ENCODE measurements around the gene FARP2.

Gene FARP2

DNA sequence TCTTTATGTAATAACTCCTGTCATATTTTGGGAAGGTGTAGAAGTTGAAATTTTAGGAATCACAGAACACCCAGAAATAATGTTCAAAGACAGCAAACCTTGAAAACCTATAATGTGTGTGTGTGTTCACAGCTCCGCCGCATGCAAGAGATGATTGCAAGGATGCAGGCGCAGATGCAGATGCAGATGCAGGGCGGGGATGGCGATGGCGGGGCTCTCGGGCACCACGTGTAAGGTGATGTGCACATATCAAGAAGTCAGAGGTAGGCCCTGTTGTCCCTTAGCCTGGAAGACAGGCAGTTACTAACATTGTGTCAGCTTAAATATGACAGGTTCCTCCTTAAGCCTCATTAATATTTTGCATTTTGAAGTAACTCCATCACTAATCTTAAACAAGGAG lies 6.1 kb upstream of the FARP2 start:
- no peak for TF ChIP-seq POLR2A (IDR thresholded peaks at IDR 0.05; ENCODE audit: extremely low read depth, insufficient read length)
- no peak for TF ChIP-seq CTCF (IDR thresholded peaks at IDR 0.05; ENCODE audit: low read depth, low read length)
- TF ChIP-seq MYC (IDR thresholded peaks at IDR 0.05; ENCODE audit: low read depth, low read length), result no peak
- TF ChIP-seq, protein P1, sequence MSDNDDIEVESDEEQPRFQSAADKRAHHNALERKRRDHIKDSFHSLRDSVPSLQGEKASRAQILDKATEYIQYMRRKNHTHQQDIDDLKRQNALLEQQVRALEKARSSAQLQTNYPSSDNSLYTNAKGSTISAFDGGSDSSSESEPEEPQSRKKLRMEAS (IDR thresholded peaks at IDR 0.05; ENCODE audit: low read depth, low read length), result no peak
- no peak for DNase-seq (ENCODE audit: low read depth)
- H3K4me3 ChIP-seq (ENCODE audit: low read depth, low read length), result no peak overlapping the region

DNA sequence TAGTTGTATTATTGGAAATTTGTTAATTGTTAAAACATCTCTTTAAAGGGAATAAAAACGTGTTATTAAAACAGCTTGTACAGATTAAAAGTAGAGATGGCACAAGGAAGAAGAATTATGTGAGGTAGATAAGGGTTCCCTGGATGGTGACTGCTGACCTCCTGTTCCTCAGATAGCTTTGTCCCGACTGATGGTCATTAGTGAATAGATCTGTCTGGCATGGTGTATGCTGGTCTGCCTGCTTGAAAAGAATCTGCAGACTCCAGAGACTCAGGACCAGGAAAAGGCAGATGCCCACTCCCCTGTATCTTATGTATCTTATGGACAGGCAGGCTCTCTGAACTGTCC lies 5.6 kb upstream of the FARP2 start:
- no peak overlapping the region for H3K4me3 ChIP-seq (ENCODE audit: low read depth, low read length)
- DNase-seq (ENCODE audit: low read depth), result no peak
- TF ChIP-seq, protein P1 (IDR thresholded peaks at IDR 0.05; ENCODE audit: low read depth, low read length), result no peak
- TF ChIP-seq POLR2A (IDR thresholded peaks at IDR 0.05; ENCODE audit: extremely low read depth, insufficient read length) (no peak), CTCF (IDR thresholded peaks at IDR 0.05; ENCODE audit: low read depth, low read length) (no peak), MYC (IDR thresholded peaks at IDR 0.05; ENCODE audit: low read depth, low read length) (no peak)

- TF ChIP-seq MYC (IDR thresholded peaks at IDR 0.05; ENCODE audit: low read depth, low read length) (no peak), POLR2A (IDR thresholded peaks at IDR 0.05; ENCODE audit: extremely low read depth, insufficient read length) (no peak), CTCF (IDR thresholded peaks at IDR 0.05; ENCODE audit: low read depth, low read length) (no peak)
- TF ChIP-seq, protein P1 (IDR thresholded peaks at IDR 0.05; ENCODE audit: low read depth, low read length), result no peak
- H3K4me3 ChIP-seq (ENCODE audit: low read depth, low read length), result no peak overlapping the region
- no peak for DNase-seq (ENCODE audit: low read depth)
These were observed 5.0 kb upstream of the FARP2 start for GRCh38 chr2:241350878-241351639.

DNA sequence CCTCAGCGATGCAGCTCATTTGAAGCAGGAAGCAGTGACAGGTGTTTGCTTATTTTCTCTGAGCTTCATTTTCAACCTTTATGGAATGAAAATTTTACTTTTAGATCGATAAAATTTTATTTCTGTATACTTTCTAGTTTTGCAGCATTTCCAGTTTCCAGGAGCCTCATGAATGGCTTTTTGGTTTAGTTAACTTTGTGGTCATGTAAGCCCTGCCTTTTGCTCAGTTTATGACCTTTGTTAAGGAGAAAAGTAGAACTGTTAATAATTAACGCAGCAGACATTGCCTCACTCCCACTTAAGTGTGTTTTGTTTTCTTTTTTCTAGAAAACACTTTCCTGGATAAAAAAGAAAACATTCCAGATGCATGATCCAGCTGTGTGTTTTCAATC lies 4.4 kb upstream of the FARP2 start:
- no peak for TF ChIP-seq POLR2A (IDR thresholded peaks at IDR 0.05; ENCODE audit: extremely low read depth, insufficient read length)
- no peak for TF ChIP-seq MYC (IDR thresholded peaks at IDR 0.05; ENCODE audit: low read depth, low read length)
- no peak for TF ChIP-seq CTCF (IDR thresholded peaks at IDR 0.05; ENCODE audit: low read depth, low read length)
- TF ChIP-seq, protein P1 (IDR thresholded peaks at IDR 0.05; ENCODE audit: low read depth, low read length), result no peak

DNA sequence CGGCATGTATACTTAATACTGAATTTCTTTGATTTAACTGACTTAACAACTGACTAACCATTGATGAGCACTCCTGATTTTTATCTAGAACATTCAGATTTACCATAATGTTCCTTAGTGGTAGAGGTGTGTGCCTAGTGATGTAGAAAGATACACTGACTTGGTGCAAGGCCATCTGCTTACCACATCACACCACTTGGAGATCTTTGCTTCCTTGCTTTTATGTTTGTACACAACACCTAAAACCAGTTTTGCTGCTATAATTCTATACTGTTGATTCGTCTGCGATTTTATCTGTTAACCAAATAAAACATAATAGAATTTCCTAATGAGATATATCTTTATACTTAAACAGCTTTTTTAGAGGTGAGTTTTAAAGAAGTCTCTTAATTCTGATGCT lies 3.9 kb upstream of the FARP2 start:
- no peak for DNase-seq (ENCODE audit: low read depth)
- TF ChIP-seq CTCF (IDR thresholded peaks at IDR 0.05; ENCODE audit: low read depth, low read length) (no peak), POLR2A (IDR thresholded peaks at IDR 0.05; ENCODE audit: extremely low read depth, insufficient read length) (no peak), MYC (IDR thresholded peaks at IDR 0.05; ENCODE audit: low read depth, low read length) (no peak)
- TF ChIP-seq, protein P1 (IDR thresholded peaks at IDR 0.05; ENCODE audit: low read depth, low read length), result no peak
- no peak overlapping the region for H3K4me3 ChIP-seq (ENCODE audit: low read depth, low read length)

More for the DNA sequence above, 4.4 kb upstream of the FARP2 start:
- no peak overlapping the region for H3K4me3 ChIP-seq (ENCODE audit: low read depth, low read length)
- no peak for DNase-seq (ENCODE audit: low read depth)
